Loucy (cell line): Measurements from ENCODE around the gene ARHGEF25.

Experiments used
- H2AFZ ChIP-seq: fragments of 200-600 bp; sonication (generic); 2 replicates; pipeline ENCODE4 v1.6.0; 2016; ENCODE audit warnings: antibody characterized with exemption, mild to moderate bottlenecking, low read length, moderate library complexity
- H3F3A ChIP-seq: fragments of 200-600 bp; 2 replicates; pipeline ENCODE4 v1.6.0; 2016; ENCODE audit warnings: antibody characterized with exemption, low read depth, mild to moderate bottlenecking
- H3K27me3 ChIP-seq: fragments of 200-600 bp; sonication (generic); 2 replicates; pipeline ENCODE4 v1.6.1; 2014; ENCODE audit warnings: low read length, mild to moderate bottlenecking; ENCODE audit not compliant: insufficient read depth, poor library complexity, severe bottlenecking
- H3K36me3 ChIP-seq: fragments of 200-600 bp; sonication (generic); 2 replicates; pipeline ENCODE4 v1.6.1; 2016; ENCODE audit warnings: low read length; ENCODE audit not compliant: insufficient read depth
- H3K4me1 ChIP-seq: fragments of 200-600 bp; sonication (generic); 2 replicates; pipeline ENCODE4 v1.5.1; 2014; ENCODE audit warnings: low read length, mild to moderate bottlenecking; ENCODE audit not compliant: insufficient read depth, poor library complexity, severe bottlenecking
- H3K4me2 ChIP-seq: fragments of 200-600 bp; sonication (generic); 2 replicates; pipeline ENCODE4 v1.6.0; 2014; ENCODE audit warnings: antibody characterized with exemption, low read length, low read depth, mild to moderate bottlenecking; ENCODE audit not compliant: poor library complexity, severe bottlenecking
- H3K4me3 ChIP-seq: fragments of 200-600 bp; sonication (generic); 2 replicates; pipeline ENCODE4 v1.5.1; 2014; ENCODE audit warnings: low read length, mild to moderate bottlenecking, mixed read lengths; ENCODE audit not compliant: poor library complexity, severe bottlenecking
- H3K79me2 ChIP-seq: fragments of 200-600 bp; sonication (generic); 2 replicates; pipeline ENCODE4 v1.6.1; 2014; ENCODE audit warnings: low read length; ENCODE audit not compliant: insufficient read depth
- H3K9ac ChIP-seq: fragments of 200-600 bp; sonication (generic); 2 replicates; pipeline ENCODE4 v1.6.0; 2014; ENCODE audit warnings: mild to moderate bottlenecking, low read depth, low read length, moderate library complexity; ENCODE audit not compliant: poor library complexity, severe bottlenecking
- H3K9me2 ChIP-seq: fragments of 200-600 bp; sonication (generic); replicated peaks from 2 replicates; pipeline ENCODE4 v1.6.1; 2016; ENCODE audit warnings: low read depth, low read length, mixed read lengths
- H3K9me3 ChIP-seq: fragments of 200-600 bp; sonication (generic); 2 replicates; pipeline ENCODE4 v1.6.1; 2014; ENCODE audit warnings: mild to moderate bottlenecking, antibody characterized with exemption, low read length, low read depth; ENCODE audit not compliant: insufficient read depth
- H4K20me1 ChIP-seq: fragments of 200-600 bp; sonication (generic); 2 replicates; pipeline ENCODE4 v1.6.0; 2014; ENCODE audit warnings: antibody characterized with exemption, low read length, mild to moderate bottlenecking; ENCODE audit not compliant: insufficient read depth, poor library complexity, severe bottlenecking
- CTCF ChIP-seq: fragments of 200-600 bp; sonication (generic); conservative IDR thresholded peaks from 2 replicates; pipeline ENCODE4 v1.5.1; 2014; ENCODE audit warnings: mild to moderate bottlenecking, antibody characterized with exemption, low read length
- EZH2phosphoT487 ChIP-seq: fragments of 200-600 bp; IDR thresholded peaks from 2 replicates; pipeline ENCODE4 v1.6.1; 2018; ENCODE audit warnings: antibody characterized with exemption, mild to moderate bottlenecking, moderate library complexity, borderline replicate concordance

Gene ARHGEF25

GRCh38 chr12:57580466-57580795 is 30.8 kb upstream of the ARHGEF25 start:
- Histone ChIP-seq H3K9ac (no peak overlapping the region), H3K4me3 (no peak overlapping the region), H3K9me2 (no peaks in the 10 kb centered on the region), H2AFZ (peak overlapping the region; percentile 76), H4K20me1 (no peaks in the 10 kb centered on the region), H3K36me3 (no peaks in the 10 kb centered on the region), H3K9me3 (no peaks in the 10 kb centered on the region), H3K27me3 (no peaks in the 10 kb centered on the region), H3K4me2 (no peak overlapping the region), H3K4me1 (peaks cover 10% of the 10 kb centered on the region), H3F3A (no peaks in the 10 kb centered on the region), H3K79me2 (no peaks in the 10 kb centered on the region)
- no peak for TF ChIP-seq CTCF
- no peak for TF ChIP-seq EZH2phosphoT487

GRCh38 chr12:57581802-57582201 is 29.4 kb upstream of the ARHGEF25 start:
- H3K9me2 ChIP-seq, result no peaks in the 10 kb centered on the region
- no peaks in the 10 kb centered on the region for H3K27me3 ChIP-seq
- H3K9ac ChIP-seq, result no peak overlapping the region
- peaks cover 10% of the 10 kb centered on the region for H3K4me1 ChIP-seq
- H3F3A ChIP-seq, result no peaks in the 10 kb centered on the region
- no peaks in the 10 kb centered on the region for H3K9me3 ChIP-seq
- no peaks in the 10 kb centered on the region for H3K79me2 ChIP-seq
- no peaks in the 10 kb centered on the region for H3K36me3 ChIP-seq
- TF ChIP-seq EZH2phosphoT487, result no peak
- TF ChIP-seq CTCF, result no peak
- no peak overlapping the region for H2AFZ ChIP-seq
- H3K4me2 ChIP-seq, result no peak overlapping the region
- no peaks in the 10 kb centered on the region for H4K20me1 ChIP-seq
- H3K4me3 ChIP-seq, result no peak overlapping the region

- no peak overlapping the region for H3K9ac ChIP-seq
- no peaks in the 10 kb centered on the region for H3K36me3 ChIP-seq
- H3K79me2 ChIP-seq, result no peaks in the 10 kb centered on the region
- TF ChIP-seq CTCF, result no peak
- TF ChIP-seq EZH2phosphoT487, result no peak
- no peaks in the 10 kb centered on the region for H3F3A ChIP-seq
- peaks cover 10% of the 10 kb centered on the region for H3K4me1 ChIP-seq
- no peak overlapping the region for H2AFZ ChIP-seq
- H3K4me3 ChIP-seq, result no peak overlapping the region
- no peak overlapping the region for H3K4me2 ChIP-seq
- no peaks in the 10 kb centered on the region for H3K9me2 ChIP-seq
- H4K20me1 ChIP-seq, result no peaks in the 10 kb centered on the region
- H3K27me3 ChIP-seq, result no peaks in the 10 kb centered on the region
- no peaks in the 10 kb centered on the region for H3K9me3 ChIP-seq
Measured at GRCh38 chr12:57582440-57582839, 28.8 kb upstream of the ARHGEF25 start.
